KOPT-K1 (cell line): ENCODE measurements around the gene NUTF2.

Experiments
- H3K27ac ChIP-seq: fragments of 200-600 bp; sonication (generic); 2 replicates; pipeline ENCODE4 v1.5.1; 2016; ENCODE audit warnings: antibody characterized with exemption, mild to moderate bottlenecking, low read depth, low read length; ENCODE audit not compliant: poor library complexity, severe bottlenecking
- H3K36me3 ChIP-seq: fragments of 200-600 bp; sonication (generic); 2 replicates; pipeline ENCODE4 v1.5.1; 2017; ENCODE audit warnings: antibody characterized with exemption, mild to moderate bottlenecking, low read length, moderate library complexity; ENCODE audit not compliant: insufficient read depth
- H3K9me3 ChIP-seq: fragments of 200-600 bp; sonication (generic); 2 replicates; pipeline ENCODE4 v1.5.1; 2017; ENCODE audit warnings: antibody characterized with exemption, low read length, mild to moderate bottlenecking; ENCODE audit not compliant: insufficient read depth, poor library complexity, severe bottlenecking

Gene NUTF2

GRCh38 chr16:67846320-67847063, at the start of gene NUTF2:
Gene NUTF2, plus strand, starts transcription at chr16:67846933. Its CDS starts 18,198 bp downstream, at chr16:67865131.
- Histone ChIP-seq H3K27ac (peak within 1 kb of the TSS; percentile 93), H3K9me3 (no peaks in the 10 kb centered on the region), H3K36me3 (peaks cover 30% of the 10 kb centered on the region)

- no peaks in the 10 kb centered on the region for H3K9me3 ChIP-seq
- H3K36me3 ChIP-seq: peaks cover 65% of the 10 kb centered on the region
- peak overlapping the region; percentile 62 for H3K27ac ChIP-seq
Observed at GRCh38 chr16:67800338-67800926, 46.3 kb upstream of the NUTF2 start.

DNA sequence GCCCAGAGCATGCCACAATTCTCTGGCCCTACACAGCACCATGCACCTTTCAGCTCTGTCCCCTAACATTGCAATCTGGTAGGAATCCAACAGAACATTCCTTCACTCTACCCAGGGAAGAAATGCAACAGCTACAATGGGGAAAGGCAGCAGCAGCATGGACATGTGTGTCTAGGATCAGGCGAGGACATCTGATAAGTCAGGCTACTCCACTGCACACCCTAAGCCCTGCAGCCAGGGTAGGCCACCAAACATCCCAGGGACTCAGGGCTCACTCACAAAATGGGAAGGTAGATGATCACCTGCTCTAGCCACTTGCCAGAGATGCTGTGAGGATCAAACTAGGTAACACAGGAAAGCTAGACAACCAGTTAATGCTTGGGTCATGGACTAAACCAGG, 45.5 kb upstream of the NUTF2 start:
- Histone ChIP-seq H3K27ac (peak overlapping the region; percentile 62), H3K36me3 (peaks cover 62% of the 10 kb centered on the region), H3K9me3 (no peaks in the 10 kb centered on the region)

GRCh38 chr16:67801883-67802282, 44.9 kb upstream of the NUTF2 start:
- H3K27ac ChIP-seq: peak overlapping the region; percentile 62
- H3K36me3 ChIP-seq: peaks cover 55% of the 10 kb centered on the region
- H3K9me3 ChIP-seq: no peaks in the 10 kb centered on the region

- H3K9me3 ChIP-seq: no peaks in the 10 kb centered on the region
- H3K36me3 ChIP-seq: peaks cover 40% of the 10 kb centered on the region
- no peak overlapping the region for H3K27ac ChIP-seq
Observed at GRCh38 chr16:67803894-67804293, 42.8 kb upstream of the NUTF2 start.

- Histone ChIP-seq H3K9me3 (no peaks in the 10 kb centered on the region), H3K27ac (peak overlapping the region; percentile 84)
Observed at GRCh38 chr16:67804853-67805542, 41.7 kb upstream of the NUTF2 start.

DNA sequence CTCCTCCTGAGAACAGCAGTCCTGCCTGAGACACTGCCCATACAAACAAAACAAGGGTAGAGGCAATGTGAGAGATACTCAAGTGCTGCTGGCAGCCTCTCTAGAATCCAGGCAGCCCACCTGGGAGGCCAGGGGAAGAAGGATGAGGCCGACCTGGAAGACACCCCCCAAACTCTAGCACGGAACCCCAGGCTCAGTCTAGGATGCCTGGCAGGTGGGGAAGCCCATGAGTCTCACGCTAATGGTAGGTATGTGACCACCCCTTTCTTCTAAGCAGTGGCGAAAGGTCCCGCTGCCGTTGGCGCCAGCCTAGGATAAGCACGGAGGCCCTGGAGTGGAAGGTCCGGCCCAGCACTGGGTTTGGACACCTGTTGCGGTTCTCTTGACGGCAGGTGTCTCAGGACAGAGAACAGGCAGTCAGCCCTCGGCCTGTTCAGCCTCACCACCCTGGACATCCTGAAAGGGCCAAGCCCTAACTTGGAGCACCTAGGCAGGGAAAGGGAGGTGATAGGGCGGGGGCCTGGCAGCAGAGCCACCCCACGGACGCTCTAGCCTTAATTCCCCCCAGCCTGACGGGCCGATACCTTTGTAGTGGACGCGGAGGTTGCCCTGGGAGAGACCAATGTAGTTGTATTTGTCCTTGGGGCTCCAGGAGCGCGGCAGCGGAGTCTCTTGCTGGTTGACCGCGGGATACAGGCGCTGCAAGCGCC, 40.9 kb upstream of the NUTF2 start:
- peaks cover 22% of the 10 kb centered on the region for H3K36me3 ChIP-seq
- peak overlapping the region; percentile 84 for H3K27ac ChIP-seq
- H3K9me3 ChIP-seq: no peaks in the 10 kb centered on the region

More at GRCh38 chr16:67804853-67805542, 41.7 kb upstream of the NUTF2 start:
- H3K36me3 ChIP-seq: peaks cover 31% of the 10 kb centered on the region

DNA sequence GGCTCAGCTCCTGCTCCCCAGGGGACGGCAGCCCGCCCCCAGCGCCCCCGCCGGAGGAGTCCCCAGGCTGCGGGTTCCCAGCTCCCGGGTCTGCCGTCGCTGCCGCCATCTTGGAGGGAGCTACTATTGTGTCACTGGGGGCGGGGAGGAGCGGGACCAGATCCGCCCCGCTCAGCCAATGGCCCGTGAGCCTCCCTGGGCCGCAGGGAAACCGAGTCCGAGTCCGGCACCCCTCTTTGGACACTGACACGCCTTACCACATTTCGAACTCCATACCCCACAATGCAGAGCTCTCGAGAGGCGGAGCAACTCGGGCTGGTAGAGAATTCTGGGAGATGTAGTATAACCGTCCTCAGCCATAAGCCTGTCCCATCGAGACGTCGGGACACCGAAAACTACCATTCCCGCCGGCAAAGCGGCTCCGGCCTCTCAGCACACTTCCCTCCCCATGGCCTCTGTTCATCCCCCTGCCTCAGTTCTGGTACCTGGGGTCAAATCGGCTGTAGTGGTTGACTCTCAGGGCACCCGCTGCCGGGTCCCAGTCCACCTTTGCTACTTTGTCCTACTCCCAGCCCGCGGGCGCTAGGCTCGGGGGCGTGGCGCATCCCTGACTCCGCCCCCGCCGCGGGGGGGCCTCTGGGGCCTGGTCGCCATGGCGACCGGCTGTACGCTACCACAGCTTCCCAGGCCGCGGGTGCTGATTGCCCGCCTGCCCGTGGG, 40.1 kb upstream of the NUTF2 start, which contains the start of the genes RANBP10 and TSNAXIP1:
TSS of gene RANBP10 (minus strand) at position 133 of the 720 bp plus-strand sequence. CDS start at position 109, 24 bp downstream.
TSS of gene TSNAXIP1 (plus strand) at position 462 of the 720 bp plus-strand sequence. CDS start 261 bp downstream, outside the sequence.
- Histone ChIP-seq H3K27ac (peak within 1 kb of the TSS; percentile 84), H3K36me3 (peaks cover 17% of the 10 kb centered on the region)

DNA sequence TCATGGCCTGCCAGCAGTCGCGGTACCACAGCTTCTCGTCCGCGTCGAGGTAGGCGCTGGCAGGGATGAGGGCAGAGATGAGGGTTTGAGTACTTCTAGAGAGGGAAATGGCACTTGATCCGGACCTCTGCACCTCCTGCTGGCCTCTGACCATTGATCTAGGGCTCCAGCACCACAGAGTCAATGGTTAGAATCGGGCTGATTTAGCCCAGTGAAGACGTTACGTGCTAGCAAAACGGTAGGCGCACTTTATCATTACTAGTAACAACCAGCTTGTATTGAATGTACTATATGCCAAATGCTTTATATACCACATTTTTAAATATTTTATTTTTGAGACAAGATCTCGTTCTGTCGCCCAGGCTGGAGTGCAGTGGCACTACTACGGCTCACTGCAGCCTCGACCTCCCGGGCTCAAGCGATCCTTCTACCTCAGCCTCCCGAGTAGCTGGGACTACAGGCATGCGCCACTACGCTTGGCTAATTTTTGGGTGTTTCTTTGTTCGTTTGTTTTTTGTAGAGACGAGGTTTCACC, 39.5 kb upstream of the NUTF2 start:
- Histone ChIP-seq H3K27ac (peak overlapping the region; percentile 84), H3K36me3 (peaks cover 17% of the 10 kb centered on the region), H3K9me3 (no peaks in the 10 kb centered on the region)

More for the DNA sequence above, 40.1 kb upstream of the NUTF2 start, which contains the start of the genes RANBP10 and TSNAXIP1:
- no peaks in the 10 kb centered on the region for H3K9me3 ChIP-seq

GRCh38 chr16:67811899-67812298, 34.8 kb upstream of the NUTF2 start:
- H3K9me3 ChIP-seq: no peaks in the 10 kb centered on the region
- no peaks in the 10 kb centered on the region for H3K36me3 ChIP-seq
- H3K27ac ChIP-seq: no peak overlapping the region

- Histone ChIP-seq H3K36me3 (no peaks in the 10 kb centered on the region), H3K27ac (no peak overlapping the region), H3K9me3 (no peaks in the 10 kb centered on the region)
Observed at GRCh38 chr16:67814567-67814966, 32.2 kb upstream of the NUTF2 start.

DNA sequence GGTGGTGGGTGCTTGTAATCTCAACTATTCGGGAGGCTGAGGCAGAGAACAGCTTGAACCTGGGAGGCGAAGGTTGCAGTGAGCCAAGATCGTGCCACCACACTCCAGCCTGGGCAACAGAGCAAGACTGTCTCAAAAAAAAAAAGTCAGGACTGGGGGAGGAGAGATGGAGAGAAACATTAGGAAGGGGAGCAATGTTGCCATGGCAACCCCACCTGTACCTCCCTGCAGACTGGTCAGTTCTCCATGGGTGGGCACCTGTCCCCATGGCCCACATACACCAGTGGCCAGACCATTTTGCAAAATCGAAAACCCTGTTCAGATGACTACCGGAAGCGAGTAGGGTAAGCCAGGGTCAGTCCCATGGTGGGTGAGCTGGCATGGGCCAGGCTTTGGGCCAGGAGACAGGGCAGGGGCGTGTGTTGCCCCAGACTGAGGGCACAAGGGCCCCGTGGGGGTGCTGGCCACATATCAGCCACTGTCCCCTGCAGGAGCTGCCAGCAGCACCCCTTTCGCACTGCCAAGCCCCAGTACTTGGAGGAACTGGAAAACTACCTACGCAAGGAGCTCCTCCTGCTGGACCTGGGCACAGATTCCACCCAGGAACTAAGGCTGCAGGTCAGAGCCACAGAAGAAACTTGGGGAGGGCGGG, 26.0 kb upstream of the NUTF2 start:
- H3K36me3 ChIP-seq: no peaks in the 10 kb centered on the region
- no peaks in the 10 kb centered on the region for H3K9me3 ChIP-seq
- no peak overlapping the region for H3K27ac ChIP-seq

- no peak overlapping the region for H3K27ac ChIP-seq
- H3K9me3 ChIP-seq: no peaks in the 10 kb centered on the region
- H3K36me3 ChIP-seq: peaks cover 11% of the 10 kb centered on the region; the same call in 1 of the 2 replicates
Observed at GRCh38 chr16:67822511-67822910, 24.2 kb upstream of the NUTF2 start.
